HFFc6 (cell line): ENCODE measurements around the gene NAA20. TPM values are rescaled to one million over a fixed set of nuclear protein-coding genes. Genes with fewer than 3 reads are reported as not detected.
A peak's percentile ranks its signal among the peaks of the same experiment; 100 is the strongest.

Source experiments
- DNase-seq: peaks from one replicate; pipeline ENCODE4 v3.0.0-alpha.2; 2018
- H3K27ac Mint-ChIP-seq: 2 replicates; pipeline ENCODE4 v1.8.0; 2020; ENCODE audit warnings: mild to moderate bottlenecking, mixed read lengths
- H3K27me3 Mint-ChIP-seq: 2 replicates; pipeline ENCODE4 v1.8.0; 2021; ENCODE audit warnings: mild to moderate bottlenecking, moderate library complexity, mixed read lengths; ENCODE audit not compliant: insufficient read depth
- H3K36me3 Mint-ChIP-seq: 2 replicates; pipeline ENCODE4 v1.8.0; 2021; ENCODE audit warnings: low read depth, mixed read lengths
- H3K4me1 Mint-ChIP-seq: 2 replicates; pipeline ENCODE4 v1.8.0; 2020; ENCODE audit warnings: low read depth, mixed read lengths
- H3K4me3 Mint-ChIP-seq: 2 replicates; pipeline ENCODE4 v1.8.0; 2020; ENCODE audit warnings: mild to moderate bottlenecking, moderate library complexity, mixed read lengths
- H3K9me3 Mint-ChIP-seq: 2 replicates; pipeline ENCODE4 v1.8.0; 2020; ENCODE audit warnings: mild to moderate bottlenecking, mixed read lengths
- CTCF ChIP-seq: fragments of 200-600 bp; sonication (generic); IDR thresholded peaks from 2 replicates; pipeline ENCODE4 v1.5.0; 2021; ENCODE audit warnings: antibody characterized with exemption, mild to moderate bottlenecking
- total RNA-seq, 6 experiments: library from RNA; stranded (reverse); fragmentation: NEBNext Ultra II Directional; extraction: Animal tissue kit (Norgen Biotek cat#: 25700); gene quantifications; 2 replicates in 1 of 6; 3 replicates in 5 of 6; pipeline ENCODE4 v1.2.3, GENCODE V29; 2021

Gene NAA20
- total RNA-seq, 6 experiments from 2014 or later: 87.3 to 108 (median 93.2) TPM

DNA sequence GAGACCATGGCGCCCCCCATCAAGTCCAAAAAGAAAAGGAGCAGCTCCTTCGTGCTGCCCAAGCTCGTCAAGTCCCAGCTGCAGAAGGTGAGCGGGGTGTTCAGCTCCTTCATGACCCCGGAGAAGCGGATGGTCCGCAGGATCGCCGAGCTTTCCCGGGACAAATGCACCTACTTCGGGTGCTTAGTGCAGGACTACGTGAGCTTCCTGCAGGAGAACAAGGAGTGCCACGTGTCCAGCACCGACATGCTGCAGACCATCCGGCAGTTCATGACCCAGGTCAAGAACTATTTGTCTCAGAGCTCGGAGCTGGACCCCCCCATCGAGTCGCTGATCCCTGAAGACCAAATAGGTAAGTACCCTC is 41.7 kb upstream of the NAA20 start:
- peaks cover 54% of the 10 kb centered on the region for H3K36me3 Mint-ChIP-seq
- peak overlapping the region; percentile 90 for H3K4me3 Mint-ChIP-seq
- H3K27ac Mint-ChIP-seq: peak overlapping the region; percentile 88
- peaks cover 2% of the 10 kb centered on the region for H3K27me3 Mint-ChIP-seq
- no peaks in the 10 kb centered on the region for H3K9me3 Mint-ChIP-seq
- DNase-seq: no peak
- no peak for TF ChIP-seq CTCF
- H3K4me1 Mint-ChIP-seq: peaks cover 58% of the 10 kb centered on the region

DNA sequence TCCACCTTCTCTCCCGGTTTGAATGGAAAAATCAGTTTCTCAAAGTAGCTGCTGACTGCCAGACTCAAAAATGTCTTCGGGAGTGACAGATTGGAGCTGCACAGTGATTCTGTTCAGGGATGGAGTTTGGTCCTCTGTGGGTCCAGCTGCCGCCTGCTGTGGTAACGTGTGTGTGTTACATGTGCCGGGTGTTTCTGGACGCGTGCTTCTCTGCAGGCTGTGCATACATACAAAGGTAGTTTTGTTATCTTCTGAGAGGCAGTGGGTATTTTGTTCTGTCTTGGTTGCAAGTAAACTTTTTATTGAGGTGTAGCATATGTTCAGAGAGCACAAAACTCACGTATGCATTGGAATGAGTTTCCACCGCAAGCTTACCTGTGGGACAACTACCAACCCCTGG is 41.3 kb upstream of the NAA20 start:
- Mint-ChIP-seq H3K27ac (peak overlapping the region; percentile 88), H3K36me3 (peaks cover 54% of the 10 kb centered on the region), H3K4me3 (peak overlapping the region; percentile 90), H3K4me1 (peaks cover 63% of the 10 kb centered on the region), H3K27me3 (peaks cover 2% of the 10 kb centered on the region), H3K9me3 (no peaks in the 10 kb centered on the region)
- DNase-seq: no peak
- TF ChIP-seq CTCF: no peak

GRCh38 chr20:19976595-19977372 is 40.4 kb upstream of the NAA20 start:
- TF ChIP-seq CTCF: no peak

GRCh38 chr20:19977373-19977770 is 39.8 kb upstream of the NAA20 start:
- Mint-ChIP-seq H3K4me3 (peak overlapping the region; percentile 90), H3K36me3 (peaks cover 61% of the 10 kb centered on the region), H3K27me3 (peaks cover 3% of the 10 kb centered on the region), H3K9me3 (no peaks in the 10 kb centered on the region), H3K27ac (peak overlapping the region; percentile 88), H3K4me1 (peaks cover 75% of the 10 kb centered on the region)
- DNase-seq: no peak
- TF ChIP-seq CTCF: no peak

More at GRCh38 chr20:19976595-19977372, 40.4 kb upstream of the NAA20 start:
- Mint-ChIP-seq H3K4me1 (peaks cover 72% of the 10 kb centered on the region), H3K36me3 (peaks cover 58% of the 10 kb centered on the region), H3K27ac (peak overlapping the region; percentile 88), H3K27me3 (peaks cover 3% of the 10 kb centered on the region), H3K4me3 (peak overlapping the region; percentile 90), H3K9me3 (no peaks in the 10 kb centered on the region)
- DNase-seq: peak; percentile 71

DNA sequence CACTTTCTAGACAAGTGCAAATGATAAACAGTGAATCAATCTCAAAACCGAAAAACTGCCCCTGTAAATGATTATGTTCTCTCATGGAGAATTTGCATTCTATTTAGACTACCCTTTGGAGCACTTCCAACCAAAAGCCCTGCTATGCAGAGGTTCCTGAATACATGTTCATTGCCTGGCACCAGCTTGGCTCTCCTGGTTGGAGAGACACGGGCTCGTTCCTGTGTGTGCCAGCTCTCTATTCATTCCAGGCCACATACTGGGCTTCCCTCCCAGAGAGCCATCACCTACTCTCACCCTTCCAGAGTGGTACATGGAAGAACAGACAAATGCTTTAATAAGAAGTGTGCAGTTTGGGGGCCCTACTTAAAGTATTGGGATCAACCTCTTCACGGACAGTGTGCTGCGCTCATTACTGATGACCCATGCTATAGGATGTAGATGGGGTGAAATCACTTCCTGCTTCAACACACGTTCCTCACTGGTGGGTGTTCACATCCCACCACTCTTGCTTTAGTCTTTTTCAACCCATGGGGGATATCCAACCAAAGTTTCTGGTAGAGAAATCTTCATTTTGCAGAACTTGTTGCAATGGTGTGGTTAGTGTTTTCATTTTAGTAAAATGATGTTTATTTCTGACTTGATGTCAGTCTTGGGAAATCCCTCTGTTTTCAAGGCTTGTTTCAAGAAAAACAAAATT is 38.5 kb upstream of the NAA20 start:
- H3K27ac Mint-ChIP-seq: peak overlapping the region; percentile 88
- peaks cover 3% of the 10 kb centered on the region for H3K27me3 Mint-ChIP-seq
- no peak for DNase-seq

More for the DNA sequence above, 38.5 kb upstream of the NAA20 start:
- peaks cover 66% of the 10 kb centered on the region for H3K4me1 Mint-ChIP-seq
- H3K4me3 Mint-ChIP-seq: peak overlapping the region; percentile 90
- no peaks in the 10 kb centered on the region for H3K9me3 Mint-ChIP-seq
- H3K36me3 Mint-ChIP-seq: peaks cover 61% of the 10 kb centered on the region
- TF ChIP-seq CTCF: no peak
